Panc1 (cell line): Measurements from ENCODE around the gene EYA2. TPM values are rescaled to one million over a fixed set of nuclear protein-coding genes. Genes with fewer than 3 reads are reported as not detected.

Experiments used
- ATAC-seq: fragments of 200-7000 bp; cut with Tn5 transposase; 2 replicates; pipeline ENCODE4 v1.9.1; 2020; ENCODE audit warnings: mild to moderate bottlenecking, moderate library complexity
- BruUV-seq: library from RNA; stranded (reverse); fragments of 400-500 nt; replicated peaks from 2 replicates; lab custom pipeline; 2021; lab: Mats Ljungman, UMichigan
- CTCF ChIA-PET: fragments of 300-600 bp; sonication (Branson Sonifier 250); formaldehyde crosslinking; loops from one replicate; lab custom pipeline; 2022; ENCODE audit warnings: antibody characterized with exemption; lab: Charles Lee
- POLR2A ChIA-PET: fragments of 300-600 bp; sonication (Branson Sonifier 250); formaldehyde crosslinking; loops from one replicate; lab custom pipeline; 2022; ENCODE audit warnings: antibody characterized with exemption; lab: Charles Lee
- DNase-seq: peaks from one replicate; pipeline ENCODE4 v3.0.0-alpha.2; 2010; ENCODE audit warnings: low read depth, low spot score
- H3K27ac ChIP-seq: 2 replicates; pipeline ENCODE4 v1.5.1; 2011; ENCODE audit warnings: mild to moderate bottlenecking, low read length, inconsistent platforms
- H3K27me3 ChIP-seq: fragments of 200-500 bp; sonication (Bioruptor generic); 2 replicates; pipeline ENCODE4 v1.6.0; 2014; ENCODE audit warnings: low read length, inconsistent platforms; ENCODE audit not compliant: control insufficient read depth, insufficient read depth
- H3K36me3 ChIP-seq: fragments of 200-500 bp; sonication (Bioruptor generic); 2 replicates; pipeline ENCODE4 v1.5.1; 2014; ENCODE audit warnings: inconsistent platforms, mild to moderate bottlenecking, low read length, moderate library complexity; ENCODE audit not compliant: control insufficient read depth, insufficient read depth
- H3K4me1 ChIP-seq: 2 replicates; pipeline ENCODE4 v1.5.1; 2011; ENCODE audit warnings: inconsistent platforms, mild to moderate bottlenecking, low read length, moderate library complexity; ENCODE audit not compliant: control insufficient read depth, insufficient read depth
- H3K4me3 ChIP-seq, 2 experiments: 2 replicates each; pipeline ENCODE4 v1.5.1; 2011 to 2012; ENCODE audit warnings: low read depth in 2 of 2, low read length in 2 of 2, mild to moderate bottlenecking in 2 of 2, inconsistent platforms in 1 of 2, moderate library complexity in 1 of 2
- H3K9me3 ChIP-seq: fragments of 200-500 bp; sonication (Bioruptor generic); 2 replicates; pipeline ENCODE4 v1.5.1; 2014; ENCODE audit warnings: low read depth, mild to moderate bottlenecking, inconsistent platforms, low read length, moderate library complexity; ENCODE audit not compliant: control insufficient read depth, insufficient read depth
- CTCF ChIP-seq: fragments of 450-650 bp; IDR thresholded peaks from 2 replicates; pipeline ENCODE4 v1.5.1; 2017; ENCODE audit warnings: mild to moderate bottlenecking
- POLR2AphosphoS5 ChIP-seq: IDR thresholded peaks from 2 replicates; pipeline ENCODE4 v1.6.1; 2012; ENCODE audit warnings: mild to moderate bottlenecking, low read depth, low read length, moderate library complexity
- REST ChIP-seq, 2 experiments: IDR thresholded peaks; 2 replicates each; pipeline ENCODE4 v1.6.1; 2011 to 2012; ENCODE audit warnings: low read depth in 2 of 2, control low read depth in 1 of 2, low read length in 1 of 2, mild to moderate bottlenecking in 1 of 2, moderate library complexity in 1 of 2; ENCODE audit not compliant: insufficient read depth in 1 of 2
- SIN3A ChIP-seq: IDR thresholded peaks from 2 replicates; pipeline ENCODE4 v1.6.1; 2012; ENCODE audit warnings: low read depth, mild to moderate bottlenecking, low read length, moderate library complexity, borderline replicate concordance; ENCODE audit not compliant: insufficient read depth
- TCF7L2 ChIP-seq: IDR thresholded peaks from 2 replicates; pipeline ENCODE4 v1.6.1; 2011; ENCODE audit warnings: mild to moderate bottlenecking, low read depth, low read length, inconsistent platforms
- in situ Hi-C: cut with HindIII; loops from 2 replicates; pipeline ENCODE4 v1.10.0; 2016; ENCODE audit warnings: low sequenced_read_pairs, low pct_unique_long_range_greater_than_20kb
- intact Hi-C: fragments of 100-400 bp; cut with micrococcal nuclease; formaldehyde crosslinking; loops from one replicate; pipeline ENCODE4 v1.10.0; 2022; ENCODE audit not compliant: unreplicated experiment
- total RNA-seq: library from RNA; stranded (reverse); gene quantifications from one replicate; pipeline ENCODE4 v1.2.1, GENCODE V29; 2021; ENCODE audit not compliant: unreplicated experiment

The EYA2 gene
- total RNA-seq, 1 experiment from 2014 or later, result 1.9 TPM

GRCh38 chr20:46991880-46992639 is 97.4 kb downstream of the EYA2 start:
- no peak for ATAC-seq

GRCh38 chr20:46992640-46993035 is 98.0 kb downstream of the EYA2 start:
- BruUV-seq, result no TSS peak

More at GRCh38 chr20:46991880-46992639, 97.4 kb downstream of the EYA2 start:
- no peaks in the 10 kb centered on the region for H3K9me3 ChIP-seq
- ChIA-PET POLR2A (no interaction called here), CTCF (no interaction called here)
- no peaks in the 10 kb centered on the region; the same call in none of the 2 replicates for H3K27me3 ChIP-seq
- intact Hi-C loops (no loop called here), in situ Hi-C loops (no loop called here)
- no peak overlapping the region for H3K27ac ChIP-seq
- DNase-seq, result no peak
- no TSS peak for BruUV-seq
- no peaks in the 10 kb centered on the region for H3K36me3 ChIP-seq
- no peaks in the 10 kb centered on the region for H3K4me1 ChIP-seq
- H3K4me3 ChIP-seq, result no peak overlapping the region
- TF ChIP-seq SIN3A (no peak), POLR2AphosphoS5 (no peak), CTCF (no peak), REST (IDR thresholded peaks at IDR 0.05; ENCODE audit: insufficient read depth in 1 of 2, low read depth in 2 of 2, low read length in 1 of 2) (no peak), TCF7L2 (no peak)

More at GRCh38 chr20:46992640-46993035, 98.0 kb downstream of the EYA2 start:
- ATAC-seq (no peak), DNase-seq (no peak)
- TF ChIP-seq SIN3A (no peak), TCF7L2 (no peak), CTCF (no peak)
- Histone ChIP-seq H3K27me3 (no peaks in the 10 kb centered on the region; the same call in none of the 2 replicates), H3K9me3 (no peaks in the 10 kb centered on the region), H3K4me3 (no peak overlapping the region), H3K27ac (no peak overlapping the region), H3K4me1 (no peaks in the 10 kb centered on the region), H3K36me3 (no peaks in the 10 kb centered on the region)
- ChIA-PET POLR2A (no interaction called here), CTCF (no interaction called here)
- in situ Hi-C loops (no loop called here), intact Hi-C loops (no loop called here)
